Activated CD4-positive, CD25-positive, alpha-beta regulatory T cell treated with anti-CD3 and anti-CD28 coated beads, Interleukin-2, amount 50 U/mL, for 72 hours (primary cell): Measurements from ENCODE around the gene OSBPL6.

Source experiments
- DNase-seq: peaks from one replicate; pipeline ENCODE4 v3.0.0; 2021

OSBPL6 gene

GRCh38 chr2:178199334-178199733 lies 5.0 kb downstream of the OSBPL6 start:
- no peak for DNase-seq

GRCh38 chr2:178200331-178200730 lies 6.0 kb downstream of the OSBPL6 start:
- DNase-seq = no peak

GRCh38 chr2:178202927-178203326 lies 8.6 kb downstream of the OSBPL6 start:
- DNase-seq = no peak

GRCh38 chr2:178204977-178205376 lies 10.7 kb downstream of the OSBPL6 start:
- no peak for DNase-seq

- no peak for DNase-seq
Observed at GRCh38 chr2:178205853-178206521, 11.7 kb downstream of the OSBPL6 start.

- no peak for DNase-seq
Observed at GRCh38 chr2:178208336-178208735, 14.0 kb downstream of the OSBPL6 start.

- DNase-seq = no peak
Observed at GRCh38 chr2:178208817-178209216, 14.5 kb downstream of the OSBPL6 start.

GRCh38 chr2:178211460-178211859 lies 17.1 kb downstream of the OSBPL6 start:
- DNase-seq = no peak

- no peak for DNase-seq
Observed at GRCh38 chr2:178211943-178212342, 17.6 kb downstream of the OSBPL6 start.

GRCh38 chr2:178213991-178214390 lies 19.7 kb downstream of the OSBPL6 start:
- DNase-seq = no peak

- DNase-seq = no peak
Observed at GRCh38 chr2:178219247-178219646, 24.9 kb downstream of the OSBPL6 start.

- no peak for DNase-seq
Observed at GRCh38 chr2:178220814-178221213, 26.5 kb downstream of the OSBPL6 start.

- DNase-seq = no peak
Observed at GRCh38 chr2:178221556-178221955, 27.2 kb downstream of the OSBPL6 start.

- DNase-seq = no peak
Observed at GRCh38 chr2:178223806-178224205, 29.5 kb downstream of the OSBPL6 start.

- DNase-seq = no peak
Observed at GRCh38 chr2:178225006-178225805, 30.9 kb downstream of the OSBPL6 start.

- no peak for DNase-seq
Observed at GRCh38 chr2:178227187-178227586, 32.9 kb downstream of the OSBPL6 start.

GRCh38 chr2:178229927-178230326 lies 35.6 kb downstream of the OSBPL6 start:
- DNase-seq = no peak

GRCh38 chr2:178230396-178230795 lies 36.1 kb downstream of the OSBPL6 start:
- no peak for DNase-seq

GRCh38 chr2:178233428-178233827 lies 39.1 kb downstream of the OSBPL6 start:
- DNase-seq = no peak

GRCh38 chr2:178234648-178235047 lies 40.3 kb downstream of the OSBPL6 start:
- no peak for DNase-seq

GRCh38 chr2:178237488-178238153 lies 43.3 kb downstream of the OSBPL6 start:
- DNase-seq = no peak

- no peak for DNase-seq
Observed at GRCh38 chr2:178238154-178238521, 43.8 kb downstream of the OSBPL6 start.

- no peak for DNase-seq
Observed at GRCh38 chr2:178238750-178239149, 44.4 kb downstream of the OSBPL6 start.
